CD14-positive monocyte (primary cell): Measurements from ENCODE around the gene TOMM22. TPM values are rescaled to one million over a fixed set of nuclear protein-coding genes. Genes with fewer than 3 reads are reported as not detected.
A peak's percentile ranks its signal among the peaks of the same experiment; 100 is the strongest.

Source experiments
- DNase-seq, 3 donors: peaks; one replicate each; pipeline ENCODE4 v3.0.0-alpha.2; 2011 to 2022
- H2AFZ ChIP-seq: 2 replicates; pipeline ENCODE4 v1.6.0; 2012; ENCODE audit warnings: mild to moderate bottlenecking, low read depth, low read length, inconsistent platforms; ENCODE audit not compliant: insufficient read depth, poor library complexity, severe bottlenecking
- H3K27ac ChIP-seq, 2 donors: 1 replicate in 1 of 2; 2 replicates in 1 of 2; pipeline ENCODE4 v1.5.1; 2012 to 2013; ENCODE audit warnings: low read length in 2 of 2, control low read depth in 1 of 2, inconsistent platforms in 1 of 2, low read depth in 1 of 2, mild to moderate bottlenecking in 1 of 2
- H3K27me3 ChIP-seq, 2 donors: one replicate each; pipeline versions ENCODE4 v1.6.0 to v1.6.1; 2011 to 2013; ENCODE audit warnings: low read length in 2 of 2; ENCODE audit not compliant: control insufficient read depth in 2 of 2, insufficient read depth in 2 of 2
- H3K36me3 ChIP-seq, 2 donors: replicated peaks in 1 of 2; 1 replicate in 1 of 2; 2 replicates in 1 of 2; pipeline versions ENCODE4 v1.5.1 to v1.6.1; 2012 to 2013; ENCODE audit warnings: low read length in 2 of 2, control low read depth in 1 of 2, inconsistent platforms in 1 of 2, mild to moderate bottlenecking in 1 of 2; ENCODE audit not compliant: insufficient read depth in 2 of 2, control insufficient read depth in 1 of 2
- H3K4me1 ChIP-seq, 2 donors: 1 replicate in 1 of 2; 2 replicates in 1 of 2; pipeline versions ENCODE4 v1.5.1 to v1.6.1; 2012 to 2013; ENCODE audit warnings: low read length in 2 of 2, control low read depth in 1 of 2, inconsistent platforms in 1 of 2, mild to moderate bottlenecking in 1 of 2, moderate library complexity in 1 of 2; ENCODE audit not compliant: insufficient read depth in 2 of 2, control insufficient read depth in 1 of 2
- H3K4me2 ChIP-seq: replicated peaks from 2 replicates; pipeline ENCODE3; 2012; ENCODE audit warnings: low read length, moderate library complexity, mild to moderate bottlenecking; ENCODE audit not compliant: poor library complexity, severe bottlenecking; ENCODE audit errors: extremely low read depth
- H3K4me3 ChIP-seq, 3 experiments: fragments of 200-600 bp in 1 of 3; sonication (generic) in 1 of 3; replicated peaks in 1 of 3; 1 replicate in 2 of 3; 2 replicates in 1 of 3; pipeline ENCODE4 v1.5.1; 2011 to 2013; ENCODE audit warnings: low read length in 3 of 3, mild to moderate bottlenecking in 3 of 3, control low read depth in 2 of 3, low read depth in 2 of 3, inconsistent platforms in 1 of 3, moderate library complexity in 1 of 3
- H3K79me2 ChIP-seq: 2 replicates; pipeline ENCODE4 v1.6.0; 2012; ENCODE audit warnings: mild to moderate bottlenecking, control low read depth, inconsistent platforms, low read length, moderate library complexity; ENCODE audit not compliant: insufficient read depth
- H3K9ac ChIP-seq: 2 replicates; pipeline ENCODE4 v1.6.0; 2017; ENCODE audit warnings: low read length, mild to moderate bottlenecking; ENCODE audit not compliant: insufficient read depth, poor library complexity, severe bottlenecking
- H3K9me3 ChIP-seq, 2 donors: replicated peaks in 1 of 2; 1 replicate in 1 of 2; 2 replicates in 1 of 2; pipeline versions ENCODE4 v1.5.1 to v1.6.1; 2012 to 2013; ENCODE audit warnings: low read length in 2 of 2, control low read depth in 1 of 2; ENCODE audit not compliant: control insufficient read depth in 1 of 2, insufficient read depth in 1 of 2
- H4K20me1 ChIP-seq: 2 replicates; pipeline ENCODE4 v1.6.0; 2012; ENCODE audit warnings: mild to moderate bottlenecking, low read length, control low read depth, moderate library complexity; ENCODE audit not compliant: insufficient read depth
- H3K27ac Mint-ChIP-seq, 7 donors: one replicate each; pipeline ENCODE4 v1.8.0; 2020; ENCODE audit warnings: mild to moderate bottlenecking in 7 of 7, mixed read lengths in 7 of 7, moderate library complexity in 6 of 7, inconsistent platforms in 2 of 7
- H3K27me3 Mint-ChIP-seq, 3 donors: one replicate each; pipeline ENCODE4 v1.8.0; 2021 to 2022; ENCODE audit warnings: low read depth in 3 of 3, mild to moderate bottlenecking in 3 of 3, mixed read lengths in 3 of 3, moderate library complexity in 3 of 3, inconsistent platforms in 1 of 3
- H3K36me3 Mint-ChIP-seq, 2 donors: one replicate each; pipeline ENCODE4 v1.8.0; 2020; ENCODE audit warnings: mixed read lengths in 2 of 2, inconsistent platforms in 1 of 2, mild to moderate bottlenecking in 1 of 2
- H3K4me1 Mint-ChIP-seq: one replicate; pipeline ENCODE4 v1.8.0; 2020; ENCODE audit warnings: mild to moderate bottlenecking, mixed read lengths
- H3K4me3 Mint-ChIP-seq, 2 donors: one replicate each; pipeline ENCODE4 v1.8.0; 2020; ENCODE audit warnings: mild to moderate bottlenecking in 2 of 2, mixed read lengths in 2 of 2, moderate library complexity in 1 of 2
- H3K9me3 Mint-ChIP-seq, 7 donors: one replicate each; pipeline ENCODE4 v1.8.0; 2020 to 2022; ENCODE audit warnings: mixed read lengths in 7 of 7, mild to moderate bottlenecking in 6 of 7, moderate library complexity in 6 of 7, inconsistent platforms in 2 of 7
- CTCF ChIP-seq: fragments of 200-600 bp; IDR thresholded peaks from one replicate; pipeline ENCODE4 v1.8.0; 2022; ENCODE audit warnings: antibody characterized with exemption, mild to moderate bottlenecking
- WGBS: methylation state at CpG from one replicate; pipeline ENCODE4 v1.1.5; 2013; ENCODE audit warnings: missing lambda C conversion rate; ENCODE audit not compliant: insufficient coverage; 5-methylcytosine and 5-hydroxymethylcytosine counted together
- intact Hi-C, 2 donors: fragments of 100-400 bp; cut with micrococcal nuclease; formaldehyde crosslinking; loops; one replicate each; pipeline versions ENCODE4 v1.15.0 to v1.15.1; 2023
- polyA plus RNA-seq, 3 donors: library from polyadenylated mRNA; depleted of rRNA in 1 of 3; unstranded in 2 of 3; stranded (reverse) in 1 of 3; fragments of 300-500 nt in 2 of 3; fragments of >200 nt in 1 of 3; fragmentation: Illumina TruSeq in 2 of 3; gene quantifications; 1 replicate in 2 of 3; 2 replicates in 1 of 3; pipeline ENCODE4 v1.2.3, GENCODE V29; 2012 to 2021

Gene TOMM22
- polyA plus RNA-seq, 3 donors, result 31.9 to 71.4 (median 58.0) TPM

GRCh38 chr22:38716271-38716670 lies 34.5 kb downstream of the TOMM22 start:
- Mint-ChIP-seq H3K4me3 (no peak overlapping the region), H3K9me3 (no peaks in the 10 kb centered on the region), H3K27me3 (no peaks in the 10 kb centered on the region), H3K4me1 (peaks cover 32% of the 10 kb centered on the region), H3K27ac (peak overlapping the region in 1 of 7 donors; percentile 33), H3K36me3 (peaks cover 57 to 88% of the 10 kb centered on the region in 2 donors)
- Histone ChIP-seq H3K4me3 (no peak overlapping the region), H3K27ac (no peak overlapping the region), H4K20me1 (peaks cover 85% of the 10 kb centered on the region), H2AFZ (no peak overlapping the region), H3K36me3 (peaks cover 41 to 75% of the 10 kb centered on the region in 2 donors), H3K27me3 (no peaks in the 10 kb centered on the region), H3K4me1 (peaks cover 0 to 10% of the 10 kb centered on the region in 2 donors), H3K4me2 (no peak overlapping the region), H3K9me3 (no peaks in the 10 kb centered on the region), H3K9ac (no peak overlapping the region), H3K79me2 (peaks cover 55% of the 10 kb centered on the region)
- intact Hi-C loops, result no loop called here
- TF ChIP-seq CTCF, result no peak
- 100% methylated on average over 2 of the region's 10 CpGs for WGBS
- DNase-seq, result no peak

GRCh38 chr22:38716826-38717225 lies 35.1 kb downstream of the TOMM22 start:
- no peaks in the 10 kb centered on the region for H3K9me3 ChIP-seq
- Mint-ChIP-seq H3K27me3 (no peaks in the 10 kb centered on the region), H3K4me1 (peaks cover 32% of the 10 kb centered on the region), H3K4me3 (no peak overlapping the region), H3K9me3 (peaks cover 0 to 2% (median 0%) of the 10 kb centered on the region in 7 donors), H3K27ac (peak overlapping the region in 2 of 7 donors; percentile 14), H3K36me3 (peaks cover 61 to 89% of the 10 kb centered on the region in 2 donors)
- peaks cover 0 to 10% of the 10 kb centered on the region in 2 donors for H3K4me1 ChIP-seq
- H2AFZ ChIP-seq, result no peak overlapping the region
- DNase-seq, result no peak
- TF ChIP-seq CTCF, result no peak
- H3K36me3 ChIP-seq, result peaks cover 47 to 78% of the 10 kb centered on the region in 2 donors
- no peak overlapping the region for H3K9ac ChIP-seq
- H3K27ac ChIP-seq, result no peak overlapping the region
- H3K27me3 ChIP-seq, result no peaks in the 10 kb centered on the region
- H3K4me3 ChIP-seq, result no peak overlapping the region
- peaks cover 49% of the 10 kb centered on the region for H3K79me2 ChIP-seq
- WGBS, result 100% methylated on average over 7 of the region's 9 CpGs
- peaks cover 84% of the 10 kb centered on the region for H4K20me1 ChIP-seq
- intact Hi-C loops, result no loop called here
- H3K4me2 ChIP-seq, result no peak overlapping the region
